ENCODE results near the gene ABCD3.

DNA sequence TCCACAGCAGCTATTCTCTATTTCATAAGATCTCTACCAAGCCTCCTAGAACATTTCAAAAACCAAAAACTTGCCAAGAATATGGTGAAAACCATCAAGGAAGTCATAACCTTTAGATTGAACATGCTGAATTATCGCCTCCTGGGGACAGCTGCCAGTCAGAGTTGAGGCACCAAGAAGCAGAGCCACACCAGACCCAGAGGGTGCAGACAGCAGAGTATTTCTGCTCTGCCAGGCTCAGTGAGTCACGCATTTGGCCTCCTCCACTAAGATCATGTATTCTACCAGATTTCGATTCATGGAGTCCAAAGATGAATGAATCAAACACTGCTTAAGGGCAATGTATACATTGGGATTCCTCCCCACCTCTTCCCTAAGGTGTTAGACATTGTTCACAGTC is 121.3 kb downstream of the ABCD3 start:
- TF ChIP-seq, protein P1, sequence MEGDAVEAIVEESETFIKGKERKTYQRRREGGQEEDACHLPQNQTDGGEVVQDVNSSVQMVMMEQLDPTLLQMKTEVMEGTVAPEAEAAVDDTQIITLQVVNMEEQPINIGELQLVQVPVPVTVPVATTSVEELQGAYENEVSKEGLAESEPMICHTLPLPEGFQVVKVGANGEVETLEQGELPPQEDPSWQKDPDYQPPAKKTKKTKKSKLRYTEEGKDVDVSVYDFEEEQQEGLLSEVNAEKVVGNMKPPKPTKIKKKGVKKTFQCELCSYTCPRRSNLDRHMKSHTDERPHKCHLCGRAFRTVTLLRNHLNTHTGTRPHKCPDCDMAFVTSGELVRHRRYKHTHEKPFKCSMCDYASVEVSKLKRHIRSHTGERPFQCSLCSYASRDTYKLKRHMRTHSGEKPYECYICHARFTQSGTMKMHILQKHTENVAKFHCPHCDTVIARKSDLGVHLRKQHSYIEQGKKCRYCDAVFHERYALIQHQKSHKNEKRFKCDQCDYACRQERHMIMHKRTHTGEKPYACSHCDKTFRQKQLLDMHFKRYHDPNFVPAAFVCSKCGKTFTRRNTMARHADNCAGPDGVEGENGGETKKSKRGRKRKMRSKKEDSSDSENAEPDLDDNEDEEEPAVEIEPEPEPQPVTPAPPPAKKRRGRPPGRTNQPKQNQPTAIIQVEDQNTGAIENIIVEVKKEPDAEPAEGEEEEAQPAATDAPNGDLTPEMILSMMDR (IDR thresholded peaks at IDR 0.05), result no peak
- TF ChIP-seq POLR2A (IDR thresholded peaks at IDR 0.05), result no peak

Measured in tibial nerve (tissue), 3 donors.